ENCODE measurements around the gene CNPY1. TPM values are rescaled to one million over a fixed set of nuclear protein-coding genes. Genes with fewer than 3 reads are reported as not detected.
"Not testable (repeated sequence)": the region's sequence is repeated elsewhere in the genome, so short reads cannot be mapped to it uniquely, and the experiment has no call there.

CNPY1 gene
- total RNA-seq, 1 experiment from 2014 or later, result not detected

- H3K27ac Mint-ChIP-seq (ENCODE audit: unreplicated experiment), result no peak overlapping the region
- ChIA-PET CTCF (interaction anchor here (0.7 kb wide), 1 partner anchor 247 kb away, joined by 7 read pairs; no protein-coding TSS in a partner anchor), POLR2A (interaction anchor here (0.7 kb wide), 1 partner anchor 160 kb away, joined by 6 read pairs; no protein-coding TSS in a partner anchor)
- no peaks in the 10 kb centered on the region for H3K36me3 Mint-ChIP-seq (ENCODE audit: insufficient read depth, unreplicated experiment)
- no peak overlapping the region for H3K4me3 ChIP-seq (ENCODE audit: low read depth, low read length)
- no peaks in the 10 kb centered on the region; the same call in 1 of the 2 replicates for H3K27me3 ChIP-seq (replicated peaks; ENCODE audit: control insufficient read depth, insufficient read depth, low read length)
- H3K4me1 ChIP-seq, result no peaks in the 10 kb centered on the region
- no peaks in the 10 kb centered on the region for H3K9me3 Mint-ChIP-seq (ENCODE audit: unreplicated experiment)
- BruUV-seq (replicated peaks), result no TSS peak
- H3K9me3 ChIP-seq, result no peaks in the 10 kb centered on the region
- H3K4me3 Mint-ChIP-seq (ENCODE audit: unreplicated experiment), result no peak overlapping the region
- no peaks in the 10 kb centered on the region for H3K4me1 Mint-ChIP-seq (ENCODE audit: low read depth, unreplicated experiment)
- no peak for TF ChIP-seq CTCF (IDR thresholded peaks at IDR 0.05; ENCODE audit: insufficient read depth in 1 of 2, low read depth in 1 of 2, low read length in 1 of 2, severe bottlenecking in 1 of 2, unreplicated experiment in 1 of 2)
- H3K27me3 Mint-ChIP-seq (ENCODE audit: insufficient read depth, unreplicated experiment), result peaks cover 16% of the 10 kb centered on the region
- intact Hi-C loops (cut with micrococcal nuclease; ENCODE audit: unreplicated experiment), result loop anchor here (10.0 kb wide), 1 partner anchor 595 kb away; no protein-coding TSS in a partner anchor
- no peak for DNase-seq
- no peaks in the 10 kb centered on the region for H3K36me3 ChIP-seq (ENCODE audit: control insufficient read depth, insufficient read depth, low read length)
These were observed 26.2 kb downstream of the CNPY1 start for GRCh38 chr7:155520114-155520513.

- peaks cover 17% of the 10 kb centered on the region for H3K27me3 Mint-ChIP-seq (ENCODE audit: insufficient read depth, unreplicated experiment)
- H3K9me3 Mint-ChIP-seq (ENCODE audit: unreplicated experiment); H3K4me3 ChIP-seq (ENCODE audit: low read depth, low read length); BruUV-seq (replicated peaks); POLR2A ChIA-PET; DNase-seq; H3K4me3 Mint-ChIP-seq (ENCODE audit: unreplicated experiment); H3K36me3 Mint-ChIP-seq (ENCODE audit: insufficient read depth, unreplicated experiment); H3K36me3 ChIP-seq (ENCODE audit: control insufficient read depth, insufficient read depth, low read length); H3K9me3 ChIP-seq; H3K4me1 Mint-ChIP-seq (ENCODE audit: low read depth, unreplicated experiment); H3K27ac Mint-ChIP-seq (ENCODE audit: unreplicated experiment); H3K27me3 ChIP-seq (replicated peaks; ENCODE audit: control insufficient read depth, insufficient read depth, low read length); H3K4me1 ChIP-seq; intact Hi-C loops (cut with micrococcal nuclease; ENCODE audit: unreplicated experiment); CTCF ChIA-PET: not testable (repeated sequence)
These were observed 27.0 kb downstream of the CNPY1 start for GRCh38 chr7:155519358-155519757.

GRCh38 chr7:155518633-155519032, 27.7 kb downstream of the CNPY1 start:
- no peak for TF ChIP-seq CTCF (IDR thresholded peaks at IDR 0.05; ENCODE audit: insufficient read depth in 1 of 2, low read depth in 1 of 2, low read length in 1 of 2, severe bottlenecking in 1 of 2, unreplicated experiment in 1 of 2)
- POLR2A ChIA-PET, result no interaction called here
- H3K27me3 ChIP-seq (replicated peaks; ENCODE audit: control insufficient read depth, insufficient read depth, low read length), result no peaks in the 10 kb centered on the region; the same call in 1 of the 2 replicates
- no peaks in the 10 kb centered on the region for H3K9me3 Mint-ChIP-seq (ENCODE audit: unreplicated experiment)
- no peak overlapping the region for H3K4me3 Mint-ChIP-seq (ENCODE audit: unreplicated experiment)
- no peaks in the 10 kb centered on the region for H3K4me1 ChIP-seq
- intact Hi-C loops (cut with micrococcal nuclease; ENCODE audit: unreplicated experiment), result no loop called here
- H3K36me3 ChIP-seq (ENCODE audit: control insufficient read depth, insufficient read depth, low read length), result no peaks in the 10 kb centered on the region
- H3K4me1 Mint-ChIP-seq (ENCODE audit: low read depth, unreplicated experiment), result no peaks in the 10 kb centered on the region
- no TSS peak for BruUV-seq (replicated peaks)
- CTCF ChIA-PET, result no interaction called here
- no peaks in the 10 kb centered on the region for H3K36me3 Mint-ChIP-seq (ENCODE audit: insufficient read depth, unreplicated experiment)
- H3K27me3 Mint-ChIP-seq (ENCODE audit: insufficient read depth, unreplicated experiment), result peaks cover 23% of the 10 kb centered on the region
- no peak overlapping the region for H3K27ac Mint-ChIP-seq (ENCODE audit: unreplicated experiment)
- no peak overlapping the region for H3K4me3 ChIP-seq (ENCODE audit: low read depth, low read length)
- no peak for DNase-seq
- no peaks in the 10 kb centered on the region for H3K9me3 ChIP-seq

GRCh38 chr7:155517969-155518368, 28.4 kb downstream of the CNPY1 start:
- Mint-ChIP-seq H3K27me3 (ENCODE audit: insufficient read depth, unreplicated experiment) (peaks cover 23% of the 10 kb centered on the region), H3K9me3 (ENCODE audit: unreplicated experiment) (no peaks in the 10 kb centered on the region), H3K27ac (ENCODE audit: unreplicated experiment) (no peak overlapping the region), H3K36me3 (ENCODE audit: insufficient read depth, unreplicated experiment) (no peaks in the 10 kb centered on the region), H3K4me3 (ENCODE audit: unreplicated experiment) (no peak overlapping the region), H3K4me1 (ENCODE audit: low read depth, unreplicated experiment) (no peaks in the 10 kb centered on the region)
- no peak overlapping the region for H3K4me3 ChIP-seq (ENCODE audit: low read depth, low read length)
- H3K9me3 ChIP-seq, result no peaks in the 10 kb centered on the region
- ChIA-PET POLR2A (no interaction called here), CTCF (no interaction called here)
- H3K4me1 ChIP-seq, result no peaks in the 10 kb centered on the region
- no peak for TF ChIP-seq CTCF (IDR thresholded peaks at IDR 0.05; ENCODE audit: insufficient read depth in 1 of 2, low read depth in 1 of 2, low read length in 1 of 2, severe bottlenecking in 1 of 2, unreplicated experiment in 1 of 2)
- no peak for DNase-seq
- intact Hi-C loops (cut with micrococcal nuclease; ENCODE audit: unreplicated experiment), result no loop called here
- no TSS peak for BruUV-seq (replicated peaks)
- no peaks in the 10 kb centered on the region; the same call in 1 of the 2 replicates for H3K27me3 ChIP-seq (replicated peaks; ENCODE audit: control insufficient read depth, insufficient read depth, low read length)
- H3K36me3 ChIP-seq (ENCODE audit: control insufficient read depth, insufficient read depth, low read length), result no peaks in the 10 kb centered on the region

All from Caco-2 (cell line).